H1 (cell line): ENCODE measurements around the gene ACADVL. TPM values are rescaled to one million over a fixed set of nuclear protein-coding genes. Genes with fewer than 3 reads are reported as not detected.

ENCODE experiments used
- CBX8 ChIP-seq: fragments of 300-800, 300-1000 bp; sonication (generic); IDR thresholded peaks from 2 replicates; pipeline ENCODE4 v1.7.1; 2016; ENCODE audit warnings: low read depth, low read length, borderline replicate concordance
- EP300 ChIP-seq, 2 experiments: IDR thresholded peaks; 1 replicate in 1 of 2; 2 replicates in 1 of 2; pipeline ENCODE4 v1.6.1; 2011 to 2012; ENCODE audit warnings: low read depth in 2 of 2, low read length in 2 of 2, mild to moderate bottlenecking in 2 of 2, borderline replicate concordance in 1 of 2, inconsistent platforms in 1 of 2, moderate library complexity in 1 of 2
- EZH2 ChIP-seq: fragments of 200-600 bp; sonication (generic); IDR thresholded peaks from 2 replicates; pipeline ENCODE4 v1.7.1; 2012; ENCODE audit warnings: low read depth, mild to moderate bottlenecking, moderate library complexity, low read length, inconsistent platforms; ENCODE audit not compliant: severe bottlenecking
- GABPA ChIP-seq: IDR thresholded peaks from 2 replicates; pipeline ENCODE4 v1.6.1; 2011; ENCODE audit warnings: mild to moderate bottlenecking, low read length, moderate library complexity, borderline replicate concordance; ENCODE audit not compliant: insufficient read depth
- GTF2F1 ChIP-seq: IDR thresholded peaks from 2 replicates; pipeline ENCODE4 v1.6.1; 2012; ENCODE audit warnings: low read depth, low read length, improper control_type of control experiment, borderline replicate concordance
- KDM1A ChIP-seq: fragments of 200-600, 300-600 bp; sonication (generic); IDR thresholded peaks from 2 replicates; pipeline ENCODE4 v1.7.1; 2016; ENCODE audit warnings: mild to moderate bottlenecking, low read length, borderline replicate concordance
- KDM4A ChIP-seq: IDR thresholded peaks from one replicate; pipeline ENCODE4 v1.7.1; 2012; ENCODE audit warnings: low read depth, mild to moderate bottlenecking, moderate library complexity, low read length, inconsistent platforms; ENCODE audit not compliant: severe bottlenecking
- KDM5A ChIP-seq: fragments of 200-600 bp; IDR thresholded peaks from 2 replicates; pipeline ENCODE4 v1.7.1; 2012; ENCODE audit warnings: mild to moderate bottlenecking, low read length, inconsistent platforms, mixed read lengths
- NRF1 ChIP-seq: IDR thresholded peaks from 2 replicates; pipeline ENCODE4 v1.6.1; 2011; ENCODE audit warnings: mild to moderate bottlenecking, low read depth, low read length, improper control_type of control experiment
- POLR2A ChIP-seq, 2 experiments: IDR thresholded peaks; 1 replicate in 1 of 2; 2 replicates in 1 of 2; pipeline ENCODE4 v1.6.1; 2011; ENCODE audit warnings: low read depth in 2 of 2, low read length in 2 of 2, mild to moderate bottlenecking in 2 of 2; ENCODE audit errors: control extremely low read depth in 1 of 2
- POLR2AphosphoS5 ChIP-seq: IDR thresholded peaks from 2 replicates; pipeline ENCODE4 v1.6.1; 2011; ENCODE audit warnings: low read depth, low read length
- RAD21 ChIP-seq, 2 experiments: IDR thresholded peaks in 1 of 2; conservative IDR thresholded peaks in 1 of 2; 2 replicates each; pipeline ENCODE4 v1.6.1; 2011; ENCODE audit warnings: low read depth in 2 of 2, low read length in 2 of 2, improper control_type of control experiment in 1 of 2, inconsistent platforms in 1 of 2, mild to moderate bottlenecking in 1 of 2, moderate library complexity in 1 of 2
- RBBP5 ChIP-seq: IDR thresholded peaks from 2 replicates; pipeline ENCODE4 v1.7.1; 2012; ENCODE audit warnings: low read depth, mild to moderate bottlenecking, inconsistent platforms, low read length, moderate library complexity, borderline replicate concordance
- SAP30 ChIP-seq: fragments of 300-600 bp; sonication (generic); IDR thresholded peaks from 2 replicates; pipeline ENCODE4 v1.7.1; 2012; ENCODE audit warnings: low read length, moderate library complexity, mild to moderate bottlenecking, inconsistent platforms; ENCODE audit not compliant: insufficient read depth, insufficient replicate concordance
- SIN3A ChIP-seq, 2 experiments: IDR thresholded peaks in 1 of 2; conservative IDR thresholded peaks in 1 of 2; 2 replicates each; pipeline ENCODE4 v1.6.1; 2011 to 2012; ENCODE audit warnings: low read length in 2 of 2, improper control_type of control experiment in 1 of 2, low read depth in 1 of 2, mild to moderate bottlenecking in 1 of 2
- SIX5 ChIP-seq: IDR thresholded peaks from 2 replicates; pipeline ENCODE4 v1.6.1; 2011; ENCODE audit warnings: mild to moderate bottlenecking, low read depth, low read length
- SRF ChIP-seq: IDR thresholded peaks from 2 replicates; pipeline ENCODE4 v1.6.1; 2011; ENCODE audit warnings: mild to moderate bottlenecking, low read depth, low read length, moderate library complexity
- YY1 ChIP-seq: IDR thresholded peaks from 2 replicates; pipeline ENCODE4 v1.6.1; 2011; ENCODE audit warnings: low read depth, mild to moderate bottlenecking, low read length
- polyA plus RNA-seq, 7 experiments: library from polyadenylated mRNA; depleted of rRNA in 3 of 7; stranded (reverse) in 5 of 7; unstranded in 2 of 7; fragments of >200 nt in 5 of 7; fragments of 200-250 nt in 2 of 7; gene quantifications; 1 replicate in 5 of 7; 2 replicates in 1 of 7; 4 replicates in 1 of 7; pipeline versions ENCODE4 v1.2.1 to v1.2.3, GENCODE V29; 2011 to 2013; ENCODE audit warnings: missing spikeins in 2 of 7, mixed read lengths in 2 of 7
- total RNA-seq: library from RNA; stranded (reverse); fragmentation: NEBNext Ultra II Directional; extraction: Animal tissue kit (Norgen Biotek cat#: 25700); gene quantifications from 2 replicates; pipeline ENCODE4 v1.2.1, GENCODE V29; 2021
- TF ChIP-seq, protein P1 (sequence below): IDR thresholded peaks from 2 replicates; pipeline ENCODE4 v1.6.1; 2012; ENCODE audit warnings: inconsistent platforms
- TF ChIP-seq, protein P2 (sequence below): IDR thresholded peaks from 2 replicates; pipeline ENCODE4 v1.6.1; 2012; ENCODE audit warnings: low read length, inconsistent platforms

Gene ACADVL
- total and polyA plus RNA-seq, 2 of the 8 experiments (the other 6 are each of a cell fraction or from before 2014, with no cell fraction given): 181 to 231 TPM

- no peak for TF ChIP-seq KDM5A
- TF ChIP-seq SAP30: no peak
- no peak for TF ChIP-seq GTF2F1
- TF ChIP-seq, protein P1, sequence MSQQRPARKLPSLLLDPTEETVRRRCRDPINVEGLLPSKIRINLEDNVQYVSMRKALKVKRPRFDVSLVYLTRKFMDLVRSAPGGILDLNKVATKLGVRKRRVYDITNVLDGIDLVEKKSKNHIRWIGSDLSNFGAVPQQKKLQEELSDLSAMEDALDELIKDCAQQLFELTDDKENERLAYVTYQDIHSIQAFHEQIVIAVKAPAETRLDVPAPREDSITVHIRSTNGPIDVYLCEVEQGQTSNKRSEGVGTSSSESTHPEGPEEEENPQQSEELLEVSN: no peak
- no peak for TF ChIP-seq EP300 (IDR thresholded peaks at IDR 0.05; ENCODE audit: borderline replicate concordance in 1 of 2, low read depth in 2 of 2, low read length in 2 of 2)
- TF ChIP-seq POLR2A (IDR thresholded peaks at IDR 0.05; ENCODE audit: control extremely low read depth in 1 of 2, low read depth in 2 of 2, low read length in 2 of 2): no peak; a peak in 1 of 3 replicates
- TF ChIP-seq SRF: no peak
- TF ChIP-seq GABPA: 0 out of 2 replicates have a peak, but pooled peaks have one; percentile 30
- 0 out of 2 replicates have a peak, but pooled peaks have one; percentile 21 for TF ChIP-seq YY1
- TF ChIP-seq SIN3A (conservative IDR thresholded peaks at IDR 0.05 in 1 of 2, IDR thresholded peaks at IDR 0.05 in 1 of 2; ENCODE audit: low read depth in 1 of 2, low read length in 2 of 2): peak in 1 of 2 experiments; percentile 64; a peak in 1 of 4 replicates
- peak; percentile 50; the same call in 1 of the 2 replicates for TF ChIP-seq POLR2AphosphoS5
- no peak for TF ChIP-seq EZH2
- TF ChIP-seq KDM1A: no peak
- TF ChIP-seq KDM4A: no peak
- TF ChIP-seq RBBP5: no peak; the same call in 1 of the 2 replicates
- no peak for TF ChIP-seq NRF1
- TF ChIP-seq SIX5: no peak
- TF ChIP-seq, protein P2, sequence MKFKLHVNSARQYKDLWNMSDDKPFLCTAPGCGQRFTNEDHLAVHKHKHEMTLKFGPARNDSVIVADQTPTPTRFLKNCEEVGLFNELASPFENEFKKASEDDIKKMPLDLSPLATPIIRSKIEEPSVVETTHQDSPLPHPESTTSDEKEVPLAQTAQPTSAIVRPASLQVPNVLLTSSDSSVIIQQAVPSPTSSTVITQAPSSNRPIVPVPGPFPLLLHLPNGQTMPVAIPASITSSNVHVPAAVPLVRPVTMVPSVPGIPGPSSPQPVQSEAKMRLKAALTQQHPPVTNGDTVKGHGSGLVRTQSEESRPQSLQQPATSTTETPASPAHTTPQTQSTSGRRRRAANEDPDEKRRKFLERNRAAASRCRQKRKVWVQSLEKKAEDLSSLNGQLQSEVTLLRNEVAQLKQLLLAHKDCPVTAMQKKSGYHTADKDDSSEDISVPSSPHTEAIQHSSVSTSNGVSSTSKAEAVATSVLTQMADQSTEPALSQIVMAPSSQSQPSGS: no peak; the same call in 1 of the 2 replicates
- no peak for TF ChIP-seq CBX8
- TF ChIP-seq RAD21 (IDR thresholded peaks at IDR 0.05 in 1 of 2, conservative IDR thresholded peaks at IDR 0.05 in 1 of 2; ENCODE audit: low read depth in 2 of 2, low read length in 2 of 2): no peak
Measured at GRCh38 chr17:7262935-7263800, 43.4 kb downstream of the ACADVL start (continued).
